GM21515 (cell line): ENCODE measurements around the gene CORO1C.

Experiments
- ATAC-seq: cut with Tn5 transposase; IDR thresholded peaks from one replicate; pipeline ENCODE4 v1.9.1; 2021; ENCODE audit not compliant: unreplicated experiment

The CORO1C gene

DNA sequence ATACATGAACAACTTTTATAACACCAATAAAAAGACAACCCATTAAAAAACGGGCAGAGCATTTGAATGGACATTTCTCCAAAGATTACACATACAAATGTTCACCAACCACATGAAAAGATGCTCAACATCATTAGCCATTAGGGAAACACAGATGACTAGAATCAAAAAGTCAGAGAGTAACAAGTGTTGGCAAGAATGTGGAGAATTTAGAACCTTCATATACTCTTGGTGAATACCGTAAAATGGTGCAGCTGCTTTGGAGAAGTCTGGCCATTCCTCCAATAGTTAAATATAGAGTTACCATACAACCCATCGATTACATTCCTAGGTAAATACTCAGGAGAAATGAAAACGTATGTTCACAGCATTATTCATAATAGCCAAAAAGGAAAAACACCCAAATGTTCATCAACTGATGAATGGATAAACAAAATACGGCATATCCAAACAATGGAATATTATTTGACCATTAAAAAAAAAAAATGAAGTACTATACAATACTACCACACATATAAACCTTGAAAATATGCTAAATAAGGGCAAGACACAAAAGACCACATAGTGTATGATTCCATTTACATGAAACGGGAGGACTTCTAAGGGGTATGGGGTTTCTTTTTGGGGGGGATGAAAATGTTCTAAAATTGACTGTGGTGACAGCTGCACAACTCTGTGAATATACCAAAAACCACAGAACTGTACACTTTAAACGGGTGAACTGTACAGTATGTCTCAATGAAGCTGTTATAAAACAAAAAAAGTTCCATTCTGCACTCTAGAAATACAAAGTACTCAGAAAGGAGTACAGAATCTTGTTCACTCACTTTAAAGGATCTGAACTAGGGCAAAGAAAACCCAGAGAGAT lies 3.2 kb downstream of the CORO1C start:
- ATAC-seq = no peak

- ATAC-seq = no peak
Observed at GRCh38 chr12:108727161-108727560, 4.2 kb downstream of the CORO1C start.

DNA sequence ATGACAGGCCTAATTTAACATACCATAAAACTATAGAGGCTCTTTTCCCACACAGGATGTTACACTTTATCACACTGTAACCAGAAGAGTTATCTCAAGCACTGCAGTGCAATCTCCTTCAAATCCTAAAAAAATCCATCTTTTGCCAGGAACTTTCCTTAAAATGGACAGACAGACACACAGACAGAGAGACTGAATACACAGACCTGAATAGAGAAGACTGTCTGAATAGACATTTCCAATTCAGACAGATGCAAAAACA lies 6.5 kb downstream of the CORO1C start:
- no peak for ATAC-seq

DNA sequence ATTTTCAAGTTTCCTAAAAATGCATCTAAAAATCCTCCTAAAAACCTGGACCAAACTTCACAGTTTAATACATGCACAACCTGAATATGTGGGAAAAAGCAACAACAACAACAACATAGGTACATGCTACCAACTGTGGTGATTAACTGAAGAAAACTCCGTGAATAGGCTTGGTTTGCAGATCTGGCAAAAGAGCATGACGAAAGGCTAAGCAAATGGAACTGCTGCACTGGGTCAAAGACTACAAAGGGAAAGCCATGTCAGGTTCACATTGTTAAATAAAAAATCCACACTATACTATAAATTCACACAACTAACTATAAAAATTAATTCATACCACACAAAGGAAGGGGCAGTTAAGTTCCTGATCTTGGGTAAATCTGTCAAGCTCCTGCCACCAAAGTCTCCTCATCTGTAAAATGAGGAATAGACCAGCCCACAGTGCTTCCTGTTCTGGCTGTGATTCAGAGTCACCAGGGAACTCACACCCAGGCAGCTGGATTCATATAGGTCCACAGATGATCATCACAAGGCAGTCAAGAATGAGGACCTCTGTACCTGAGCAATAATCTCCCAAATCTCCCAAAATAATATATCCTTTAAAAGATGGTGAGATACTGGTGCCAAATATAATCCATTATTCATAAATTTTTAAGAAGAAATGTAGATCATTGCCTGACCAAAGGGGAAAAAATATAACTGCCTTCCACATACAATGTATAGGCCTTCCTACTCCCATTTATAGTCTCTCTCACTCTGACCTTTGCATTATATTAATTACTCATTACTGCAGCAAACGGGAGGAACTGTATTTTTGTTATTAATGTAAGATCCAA lies 7.0 kb downstream of the CORO1C start:
- ATAC-seq = no peak

- no peak for ATAC-seq
Observed at GRCh38 chr12:108722992-108723766, 8.1 kb downstream of the CORO1C start.

GRCh38 chr12:108722463-108722862 lies 8.9 kb downstream of the CORO1C start:
- no peak for ATAC-seq

GRCh38 chr12:108721824-108722223 lies 9.5 kb downstream of the CORO1C start:
- ATAC-seq = no peak

DNA sequence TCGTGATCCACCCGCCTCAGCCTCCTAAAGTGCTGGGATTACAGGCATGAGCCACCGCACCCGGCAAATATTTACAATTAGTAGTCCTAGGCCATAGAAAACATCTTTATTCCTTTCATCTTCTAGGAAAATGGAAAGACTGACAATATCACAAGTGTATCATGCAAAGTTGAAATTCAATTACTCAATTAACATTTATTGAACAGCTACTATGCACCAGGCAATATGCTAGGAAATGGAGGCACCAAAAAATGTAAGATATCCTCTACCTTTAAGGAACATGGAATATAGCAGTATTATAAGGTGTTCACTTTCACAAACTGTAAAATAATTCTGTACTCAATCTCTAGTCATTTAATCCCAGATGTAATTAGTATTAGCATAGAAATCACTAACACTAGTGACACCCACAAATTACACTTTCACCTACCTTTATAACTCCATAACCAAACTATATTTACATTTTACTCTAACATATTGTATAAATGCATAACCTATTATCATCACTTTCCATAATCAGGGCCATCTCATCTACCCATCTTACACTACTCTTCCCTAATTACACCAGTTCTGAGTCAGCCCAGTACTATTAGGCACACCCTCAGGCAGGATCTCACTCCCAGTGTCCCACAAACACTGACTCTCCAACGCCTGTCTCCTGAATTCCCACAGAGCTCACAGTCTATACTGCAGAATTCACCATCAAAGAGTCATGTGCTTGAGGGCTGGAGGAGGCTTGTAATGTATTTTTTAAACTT lies 10.4 kb downstream of the CORO1C start:
- no peak for ATAC-seq

- no peak for ATAC-seq
Observed at GRCh38 chr12:108717243-108717642, 14.1 kb downstream of the CORO1C start.

GRCh38 chr12:108714866-108715265 lies 16.5 kb downstream of the CORO1C start:
- ATAC-seq = no peak

DNA sequence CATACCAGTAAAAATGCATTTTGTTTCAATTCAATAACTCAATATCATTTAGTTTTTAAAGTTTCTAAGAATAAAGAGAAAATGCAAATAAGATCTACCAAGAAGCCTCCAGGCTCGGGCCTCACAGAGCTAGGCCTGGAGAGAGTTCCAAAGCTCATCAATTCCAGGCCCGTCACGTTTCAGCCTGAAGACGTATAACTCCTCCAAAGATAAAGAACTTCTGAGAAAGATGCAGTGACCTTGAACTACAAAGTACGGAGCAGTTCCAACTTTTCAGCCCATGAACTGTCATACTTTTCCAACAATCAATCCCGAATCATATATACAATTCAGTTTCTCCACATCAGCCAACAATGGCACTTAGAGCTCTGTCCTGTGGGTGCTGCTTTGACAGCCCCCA lies 17.8 kb downstream of the CORO1C start:
- no peak for ATAC-seq

GRCh38 chr12:108712925-108713203 lies 18.5 kb downstream of the CORO1C start:
- no peak for ATAC-seq

- ATAC-seq = peak; percentile 54
Observed at GRCh38 chr12:108712165-108712924, 19.0 kb downstream of the CORO1C start.

- ATAC-seq = no peak
Observed at GRCh38 chr12:108711489-108712164, 19.7 kb downstream of the CORO1C start.

GRCh38 chr12:108709697-108710096 lies 21.6 kb downstream of the CORO1C start:
- ATAC-seq = no peak

- no peak for ATAC-seq
Observed at GRCh38 chr12:108704527-108704926, 26.8 kb downstream of the CORO1C start.

- no peak for ATAC-seq
Observed at GRCh38 chr12:108702595-108703320, 28.6 kb downstream of the CORO1C start.

- ATAC-seq = no peak
Observed at GRCh38 chr12:108701779-108702441, 29.4 kb downstream of the CORO1C start.
